CD14-positive monocyte (primary cell): ENCODE measurements around the gene CCL20. TPM values are rescaled to one million over a fixed set of nuclear protein-coding genes. Genes with fewer than 3 reads are reported as not detected.

Experiments
- DNase-seq, 3 donors: peaks; one replicate each; pipeline ENCODE4 v3.0.0-alpha.2; 2011 to 2022
- H2AFZ ChIP-seq: 2 replicates; pipeline ENCODE4 v1.6.0; 2012; ENCODE audit warnings: mild to moderate bottlenecking, low read depth, low read length, inconsistent platforms; ENCODE audit not compliant: insufficient read depth, poor library complexity, severe bottlenecking
- H3K27ac ChIP-seq, 2 donors: 1 replicate in 1 of 2; 2 replicates in 1 of 2; pipeline ENCODE4 v1.5.1; 2012 to 2013; ENCODE audit warnings: low read length in 2 of 2, control low read depth in 1 of 2, inconsistent platforms in 1 of 2, low read depth in 1 of 2, mild to moderate bottlenecking in 1 of 2
- H3K27me3 ChIP-seq, 2 donors: one replicate each; pipeline versions ENCODE4 v1.6.0 to v1.6.1; 2011 to 2013; ENCODE audit warnings: low read length in 2 of 2; ENCODE audit not compliant: control insufficient read depth in 2 of 2, insufficient read depth in 2 of 2
- H3K36me3 ChIP-seq, 2 donors: replicated peaks in 1 of 2; 1 replicate in 1 of 2; 2 replicates in 1 of 2; pipeline versions ENCODE4 v1.5.1 to v1.6.1; 2012 to 2013; ENCODE audit warnings: low read length in 2 of 2, control low read depth in 1 of 2, inconsistent platforms in 1 of 2, mild to moderate bottlenecking in 1 of 2; ENCODE audit not compliant: insufficient read depth in 2 of 2, control insufficient read depth in 1 of 2
- H3K4me1 ChIP-seq, 2 donors: 1 replicate in 1 of 2; 2 replicates in 1 of 2; pipeline versions ENCODE4 v1.5.1 to v1.6.1; 2012 to 2013; ENCODE audit warnings: low read length in 2 of 2, control low read depth in 1 of 2, inconsistent platforms in 1 of 2, mild to moderate bottlenecking in 1 of 2, moderate library complexity in 1 of 2; ENCODE audit not compliant: insufficient read depth in 2 of 2, control insufficient read depth in 1 of 2
- H3K4me2 ChIP-seq: replicated peaks from 2 replicates; pipeline ENCODE3; 2012; ENCODE audit warnings: low read length, moderate library complexity, mild to moderate bottlenecking; ENCODE audit not compliant: poor library complexity, severe bottlenecking; ENCODE audit errors: extremely low read depth
- H3K4me3 ChIP-seq, 3 experiments: fragments of 200-600 bp in 1 of 3; sonication (generic) in 1 of 3; replicated peaks in 1 of 3; 1 replicate in 2 of 3; 2 replicates in 1 of 3; pipeline ENCODE4 v1.5.1; 2011 to 2013; ENCODE audit warnings: low read length in 3 of 3, mild to moderate bottlenecking in 3 of 3, control low read depth in 2 of 3, low read depth in 2 of 3, inconsistent platforms in 1 of 3, moderate library complexity in 1 of 3
- H3K79me2 ChIP-seq: 2 replicates; pipeline ENCODE4 v1.6.0; 2012; ENCODE audit warnings: mild to moderate bottlenecking, control low read depth, inconsistent platforms, low read length, moderate library complexity; ENCODE audit not compliant: insufficient read depth
- H3K9ac ChIP-seq: 2 replicates; pipeline ENCODE4 v1.6.0; 2017; ENCODE audit warnings: low read length, mild to moderate bottlenecking; ENCODE audit not compliant: insufficient read depth, poor library complexity, severe bottlenecking
- H3K9me3 ChIP-seq, 2 donors: replicated peaks in 1 of 2; 1 replicate in 1 of 2; 2 replicates in 1 of 2; pipeline versions ENCODE4 v1.5.1 to v1.6.1; 2012 to 2013; ENCODE audit warnings: low read length in 2 of 2, control low read depth in 1 of 2; ENCODE audit not compliant: control insufficient read depth in 1 of 2, insufficient read depth in 1 of 2
- H4K20me1 ChIP-seq: 2 replicates; pipeline ENCODE4 v1.6.0; 2012; ENCODE audit warnings: mild to moderate bottlenecking, low read length, control low read depth, moderate library complexity; ENCODE audit not compliant: insufficient read depth
- H3K27ac Mint-ChIP-seq, 7 donors: one replicate each; pipeline ENCODE4 v1.8.0; 2020; ENCODE audit warnings: mild to moderate bottlenecking in 7 of 7, mixed read lengths in 7 of 7, moderate library complexity in 6 of 7, inconsistent platforms in 2 of 7
- H3K27me3 Mint-ChIP-seq, 3 donors: one replicate each; pipeline ENCODE4 v1.8.0; 2021 to 2022; ENCODE audit warnings: low read depth in 3 of 3, mild to moderate bottlenecking in 3 of 3, mixed read lengths in 3 of 3, moderate library complexity in 3 of 3, inconsistent platforms in 1 of 3
- H3K36me3 Mint-ChIP-seq, 2 donors: one replicate each; pipeline ENCODE4 v1.8.0; 2020; ENCODE audit warnings: mixed read lengths in 2 of 2, inconsistent platforms in 1 of 2, mild to moderate bottlenecking in 1 of 2
- H3K4me1 Mint-ChIP-seq: one replicate; pipeline ENCODE4 v1.8.0; 2020; ENCODE audit warnings: mild to moderate bottlenecking, mixed read lengths
- H3K4me3 Mint-ChIP-seq, 2 donors: one replicate each; pipeline ENCODE4 v1.8.0; 2020; ENCODE audit warnings: mild to moderate bottlenecking in 2 of 2, mixed read lengths in 2 of 2, moderate library complexity in 1 of 2
- H3K9me3 Mint-ChIP-seq, 7 donors: one replicate each; pipeline ENCODE4 v1.8.0; 2020 to 2022; ENCODE audit warnings: mixed read lengths in 7 of 7, mild to moderate bottlenecking in 6 of 7, moderate library complexity in 6 of 7, inconsistent platforms in 2 of 7
- WGBS: methylation state at CpG from one replicate; pipeline ENCODE4 v1.1.5; 2013; ENCODE audit warnings: missing lambda C conversion rate; ENCODE audit not compliant: insufficient coverage; 5-methylcytosine and 5-hydroxymethylcytosine counted together
- intact Hi-C, 2 donors: fragments of 100-400 bp; cut with micrococcal nuclease; formaldehyde crosslinking; loops; one replicate each; pipeline versions ENCODE4 v1.15.0 to v1.15.1; 2023
- polyA plus RNA-seq, 3 donors: library from polyadenylated mRNA; depleted of rRNA in 1 of 3; unstranded in 2 of 3; stranded (reverse) in 1 of 3; fragments of 300-500 nt in 2 of 3; fragments of >200 nt in 1 of 3; fragmentation: Illumina TruSeq in 2 of 3; gene quantifications; 1 replicate in 2 of 3; 2 replicates in 1 of 3; pipeline ENCODE4 v1.2.3, GENCODE V29; 2012 to 2021
- TF ChIP-seq, protein P1 (sequence below): fragments of 200-600 bp; IDR thresholded peaks from one replicate; pipeline ENCODE4 v1.8.0; 2022; ENCODE audit warnings: antibody characterized with exemption, mild to moderate bottlenecking

CCL20 gene
- polyA plus RNA-seq, 3 donors: 0.47 to 6.2 TPM; not detected in 1

DNA sequence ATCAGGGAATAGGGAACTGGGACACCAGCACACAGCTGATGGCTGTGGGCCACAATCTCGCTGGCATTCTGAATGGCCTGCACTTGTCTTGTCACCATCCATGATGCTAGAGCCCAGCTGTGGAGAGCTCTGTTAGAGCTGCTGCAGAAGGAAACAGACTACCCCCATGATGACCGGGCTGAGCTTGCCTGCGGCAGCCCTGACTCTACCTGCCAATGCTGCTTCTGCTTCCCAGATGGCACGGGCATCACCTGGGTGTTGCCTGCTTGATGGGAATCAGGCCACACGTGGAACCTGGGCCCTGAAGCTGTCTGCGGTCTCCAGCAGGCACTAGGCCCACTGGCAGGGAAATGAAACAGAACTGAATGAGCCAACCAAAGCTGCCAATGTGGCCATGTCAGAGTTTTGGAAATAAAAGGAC is 46.6 kb downstream of the CCL20 start:
- no peak for DNase-seq
- intact Hi-C loops: loop anchor here (5.0 to 10.0 kb wide), 3 partner anchors 78 to 205 kb away; no protein-coding TSS in a partner anchor
- H3K4me3 Mint-ChIP-seq: no peak overlapping the region
- Histone ChIP-seq H3K4me1 (peaks cover 5 to 7% of the 10 kb centered on the region in 2 donors), H3K27me3 (no peaks in the 10 kb centered on the region), H3K4me2 (no peak overlapping the region), H3K36me3 (no peaks in the 10 kb centered on the region), H3K27ac (no peak overlapping the region), H2AFZ (no peak overlapping the region), H3K79me2 (no peaks in the 10 kb centered on the region), H3K9me3 (no peaks in the 10 kb centered on the region), H3K9ac (no peak overlapping the region), H4K20me1 (no peaks in the 10 kb centered on the region), H3K4me3 (no peak overlapping the region)
- peaks cover 0 to 2% (median 0%) of the 10 kb centered on the region in 7 donors for H3K9me3 Mint-ChIP-seq
- WGBS: 90% methylated on average over 6 of the region's 6 CpGs
- peaks cover 10% of the 10 kb centered on the region for H3K4me1 Mint-ChIP-seq
- H3K27me3 Mint-ChIP-seq: peaks cover 2 to 10% (median 5%) of the 10 kb centered on the region in 3 donors
- no peaks in the 10 kb centered on the region for H3K36me3 Mint-ChIP-seq
- H3K27ac Mint-ChIP-seq: no peak overlapping the region
- TF ChIP-seq, protein P1, sequence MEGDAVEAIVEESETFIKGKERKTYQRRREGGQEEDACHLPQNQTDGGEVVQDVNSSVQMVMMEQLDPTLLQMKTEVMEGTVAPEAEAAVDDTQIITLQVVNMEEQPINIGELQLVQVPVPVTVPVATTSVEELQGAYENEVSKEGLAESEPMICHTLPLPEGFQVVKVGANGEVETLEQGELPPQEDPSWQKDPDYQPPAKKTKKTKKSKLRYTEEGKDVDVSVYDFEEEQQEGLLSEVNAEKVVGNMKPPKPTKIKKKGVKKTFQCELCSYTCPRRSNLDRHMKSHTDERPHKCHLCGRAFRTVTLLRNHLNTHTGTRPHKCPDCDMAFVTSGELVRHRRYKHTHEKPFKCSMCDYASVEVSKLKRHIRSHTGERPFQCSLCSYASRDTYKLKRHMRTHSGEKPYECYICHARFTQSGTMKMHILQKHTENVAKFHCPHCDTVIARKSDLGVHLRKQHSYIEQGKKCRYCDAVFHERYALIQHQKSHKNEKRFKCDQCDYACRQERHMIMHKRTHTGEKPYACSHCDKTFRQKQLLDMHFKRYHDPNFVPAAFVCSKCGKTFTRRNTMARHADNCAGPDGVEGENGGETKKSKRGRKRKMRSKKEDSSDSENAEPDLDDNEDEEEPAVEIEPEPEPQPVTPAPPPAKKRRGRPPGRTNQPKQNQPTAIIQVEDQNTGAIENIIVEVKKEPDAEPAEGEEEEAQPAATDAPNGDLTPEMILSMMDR: no peak

DNA sequence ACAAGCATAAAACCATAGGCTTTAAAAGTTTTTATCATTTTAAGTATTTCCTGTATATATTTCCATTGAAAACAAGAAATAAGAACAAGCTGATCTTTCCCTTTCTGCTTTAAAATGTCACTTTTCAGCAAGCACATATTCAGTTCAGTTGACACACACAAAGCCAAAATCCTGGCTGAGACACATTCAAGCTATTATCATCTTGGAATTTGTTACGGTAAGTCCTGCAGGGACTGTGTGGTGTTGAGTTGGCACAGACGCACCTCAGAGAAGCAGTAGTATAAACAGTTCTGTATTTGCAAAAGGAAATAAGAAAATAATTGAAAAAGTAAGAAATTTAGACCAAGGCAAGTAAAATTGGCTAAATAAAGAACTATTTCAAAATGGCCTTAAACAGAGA is 47.4 kb downstream of the CCL20 start:
- DNase-seq: no peak
- H3K27ac Mint-ChIP-seq: no peak overlapping the region
- no peaks in the 10 kb centered on the region for H3K36me3 Mint-ChIP-seq
- peaks cover 4 to 10% (median 6%) of the 10 kb centered on the region in 3 donors for H3K27me3 Mint-ChIP-seq
- H3K27ac ChIP-seq: no peak overlapping the region
- WGBS: no CpG with 5 or more reads among the region's 2 CpGs
- H3K4me2 ChIP-seq: no peak overlapping the region
- no peak overlapping the region for H3K4me3 Mint-ChIP-seq
- H3K4me1 ChIP-seq: peaks cover 5 to 7% of the 10 kb centered on the region in 2 donors
- no peaks in the 10 kb centered on the region for H4K20me1 ChIP-seq
- H3K9me3 Mint-ChIP-seq: peaks cover 0 to 2% (median 0%) of the 10 kb centered on the region in 7 donors
- no peaks in the 10 kb centered on the region for H3K27me3 ChIP-seq
- intact Hi-C loops: loop anchor here (5.0 to 10.0 kb wide), 3 partner anchors 79 to 206 kb away; no protein-coding TSS in a partner anchor
- TF ChIP-seq, protein P1: no peak
- no peak overlapping the region for H2AFZ ChIP-seq
- H3K79me2 ChIP-seq: no peaks in the 10 kb centered on the region
- no peak overlapping the region for H3K4me3 ChIP-seq
- H3K9ac ChIP-seq: no peak overlapping the region
- no peaks in the 10 kb centered on the region for H3K9me3 ChIP-seq
- H3K4me1 Mint-ChIP-seq: peaks cover 10% of the 10 kb centered on the region
- H3K36me3 ChIP-seq: no peaks in the 10 kb centered on the region
